GM12878 (cell line): ENCODE results near the gene TGFBI. TPM values are rescaled to one million over a fixed set of nuclear protein-coding genes. Genes with fewer than 3 reads are reported as not detected.

Experiments used
- ATAC-seq: fragments of 200-7000 bp; cut with Tn5 transposase; 3 replicates; pipeline ENCODE4 v1.9.1; 2020; ENCODE audit warnings: mild to moderate bottlenecking, moderate library complexity
- BruUV-seq: library from RNA; stranded (reverse); fragments of 400-500 nt; replicated peaks from 2 replicates; lab custom pipeline; 2021; lab: Mats Ljungman, UMichigan
- CTCF ChIA-PET: fragments of 300-600 bp; sonication (Branson Sonifier 250); formaldehyde crosslinking; extraction: SDS; loops from one replicate; lab custom pipeline; 2021; ENCODE audit warnings: inconsistent platforms; lab: Yijun Ruan, JAX
- POLR2A ChIA-PET: fragments of 350-600 bp; formaldehyde crosslinking; extraction: SDS; loops from one replicate; lab custom pipeline; 2021; ENCODE audit warnings: inconsistent platforms; lab: Charles Lee
- RAD21 ChIA-PET: fragments of 300-600 bp; sonication (Branson Sonifier 250); formaldehyde crosslinking; loops from one replicate; lab custom pipeline; 2023; ENCODE audit warnings: antibody characterized with exemption; ENCODE audit not compliant: unreplicated experiment; lab: Charles Lee
- SMC1A ChIA-PET: fragments of 300-600 bp; sonication (Branson Sonifier 250); formaldehyde crosslinking; loops from one replicate; lab custom pipeline; 2023; ENCODE audit not compliant: unreplicated experiment, uncharacterized antibody; lab: Charles Lee
- DNase-seq: peaks from one replicate; pipeline ENCODE4 v3.0.0-alpha.2; 2011; ENCODE audit warnings: low read depth, low spot score
- FAIRE-seq: peaks from 3 replicates; lab custom pipeline; 2011; peaks lifted over from hg19 to GRCh38; lab: Jason Lieb, UNC
- H2AFZ ChIP-seq: 2 replicates; pipeline ENCODE4 v1.6.0; 2011; ENCODE audit warnings: low read depth, low read length, control low read depth; ENCODE audit not compliant: control insufficient read depth
- H3K27ac ChIP-seq: 2 replicates; pipeline ENCODE4 v1.5.1; 2011; ENCODE audit warnings: control low read depth; ENCODE audit not compliant: control insufficient read depth, insufficient read depth
- H3K27me3 ChIP-seq, 2 experiments: replicated peaks in 1 of 2; 2 replicates each; pipeline versions ENCODE4 v1.6.0 to v1.6.1; 2011; ENCODE audit warnings: low read length in 1 of 2; ENCODE audit not compliant: control insufficient read depth in 2 of 2, insufficient read depth in 2 of 2
- H3K36me3 ChIP-seq, 2 experiments: 2 replicates each; pipeline ENCODE4 v1.5.1; 2011; ENCODE audit warnings: low read length in 1 of 2; ENCODE audit not compliant: control insufficient read depth in 2 of 2, insufficient read depth in 2 of 2
- H3K4me1 ChIP-seq: 2 replicates; pipeline ENCODE4 v1.6.1; 2011; ENCODE audit warnings: mild to moderate bottlenecking, low read length, moderate library complexity, mixed read lengths; ENCODE audit not compliant: control insufficient read depth, insufficient read depth
- H3K4me2 ChIP-seq: 2 replicates; pipeline ENCODE4 v1.6.0; 2011; ENCODE audit warnings: control low read depth; ENCODE audit not compliant: control insufficient read depth, insufficient read depth
- H3K4me3 ChIP-seq: fragments of 200-600 bp; sonication (generic); 2 replicates; pipeline ENCODE4 v1.5.1; 2016
- H3K79me2 ChIP-seq: 2 replicates; pipeline ENCODE4 v1.6.0; 2011; ENCODE audit warnings: low read length; ENCODE audit not compliant: control insufficient read depth, insufficient read depth
- H3K9ac ChIP-seq: 2 replicates; pipeline ENCODE4 v1.8.0; 2011; ENCODE audit warnings: low read length, control low read depth, mixed read lengths; ENCODE audit not compliant: control insufficient read depth, insufficient read depth
- H3K9me3 ChIP-seq: replicated peaks from 3 replicates; pipeline ENCODE4 v1.5.1; 2011; ENCODE audit warnings: mild to moderate bottlenecking, low read length; ENCODE audit not compliant: control insufficient read depth, insufficient read depth
- H4K20me1 ChIP-seq: 2 replicates; pipeline ENCODE4 v1.6.0; 2011; ENCODE audit not compliant: control insufficient read depth, insufficient read depth
- ATF7 ChIP-seq: fragments of 450-650 bp; IDR thresholded peaks from 2 replicates; pipeline ENCODE4 v1.6.1; 2016; ENCODE audit warnings: low read depth, mild to moderate bottlenecking
- BCL11A ChIP-seq: IDR thresholded peaks from 2 replicates; pipeline ENCODE4 v1.6.1; 2011; ENCODE audit warnings: low read depth, low read length
- BMI1 ChIP-seq: fragments of 450-650 bp; IDR thresholded peaks from 2 replicates; pipeline ENCODE4 v1.6.1; 2016; ENCODE audit warnings: mild to moderate bottlenecking, moderate library complexity, borderline replicate concordance
- CHD1 ChIP-seq: IDR thresholded peaks from 2 replicates; pipeline ENCODE4 v1.6.1; 2012; ENCODE audit warnings: low read depth, low read length, improper control_type of control experiment
- RCOR1 ChIP-seq: conservative IDR thresholded peaks from 2 replicates; pipeline ENCODE4 v1.6.1; 2012; ENCODE audit warnings: low read depth, low read length, improper control_type of control experiment
- USF2 ChIP-seq: IDR thresholded peaks from 2 replicates; pipeline ENCODE4 v1.6.1; 2011; ENCODE audit warnings: low read depth, low read length, improper control_type of control experiment, borderline replicate concordance
- WRNIP1 ChIP-seq: IDR thresholded peaks from 2 replicates; pipeline ENCODE4 v1.6.1; 2011; ENCODE audit warnings: low read depth, low read length, improper control_type of control experiment, borderline replicate concordance
- WGBS: methylation state at CpG from one replicate; pipeline ENCODE4 v1.1.6; 2016; ENCODE audit warnings: low lambda C conversion rate; ENCODE audit not compliant: insufficient replicate concordance, insufficient coverage; ENCODE audit errors: missing lambda C conversion rate; 5-methylcytosine and 5-hydroxymethylcytosine counted together
- in situ Hi-C: fragments of 300-500 bp; cut with MboI; formaldehyde crosslinking; loops from 9 replicates; pipeline ENCODE4 v1.14.3; 2018; ENCODE audit warnings: mixed read lengths
- intact Hi-C: fragments of 100-400 bp; cut with micrococcal nuclease; formaldehyde crosslinking; loops from one replicate; pipeline ENCODE4 v1.14.2; 2022; ENCODE audit not compliant: unreplicated experiment
- polyA plus RNA-seq, 11 experiments: library from polyadenylated mRNA; depleted of rRNA in 4 of 11; unstranded in 6 of 11; stranded (reverse) in 5 of 11; fragments of >200 nt; fragmentation: Nextera tagmentation in 4 of 11; fragmentation: Illumina TruSeq in 1 of 11; extraction: Ambion mirVana in 4 of 11; extraction: Trizol in 1 of 11; gene quantifications; 1 replicate in 1 of 11; 2 replicates in 10 of 11; pipeline versions ENCODE4 v1.2.1 to v1.2.3, GENCODE V29; 2011 to 2016; ENCODE audit warnings: inconsistent platforms in 2 of 11, missing spikeins in 2 of 11, low read depth in 1 of 11
- total RNA-seq, 4 experiments: library from RNA; depleted of rRNA in 3 of 4; stranded (reverse); fragments of >200 nt in 3 of 4; fragmentation: Illumina TruSeq in 1 of 4; extraction: Trizol in 1 of 4; gene quantifications; 2 replicates each; pipeline versions ENCODE4 v1.2.1 to v1.2.3, GENCODE V29; 2013 to 2021
- TF ChIP-seq, protein P1 (sequence below): fragments of 450-650 bp; IDR thresholded peaks from 2 replicates; pipeline ENCODE4 v1.6.1; 2018; ENCODE audit warnings: borderline replicate concordance, mild to moderate bottlenecking; ENCODE audit not compliant: partially characterized antibody

Gene TGFBI
- total and polyA plus RNA-seq, 10 of the 15 experiments (the other 5 are each of a cell fraction or from before 2014, with no cell fraction given), result 0.12 to 1.8 (median 0.19) TPM

GRCh38 chr5:136080113-136080482, 51.3 kb downstream of the TGFBI start:
- Histone ChIP-seq H3K9ac (no peak overlapping the region), H3K4me1 (no peaks in the 10 kb centered on the region; the same call in 1 of the 2 replicates), H3K79me2 (no peaks in the 10 kb centered on the region), H3K36me3 (no peaks in the 10 kb centered on the region), H2AFZ (no peak overlapping the region; the same call in 1 of the 2 replicates), H4K20me1 (no peaks in the 10 kb centered on the region), H3K4me3 (peak overlapping the region; percentile 62; the same call in 1 of the 2 replicates), H3K27ac (no peak overlapping the region), H3K9me3 (no peaks in the 10 kb centered on the region), H3K4me2 (peak overlapping the region; percentile 19; the same call in 1 of the 2 replicates), H3K27me3 (peaks cover 0 to 2% of the 10 kb centered on the region in 2 experiments; a peak in 2 of 4 replicates)
- ATAC-seq, result no peak; the same call in 2 of the 3 replicates
- SMC1A ChIA-PET, result interaction anchor here (1.2 to 4.7 kb wide), 9 partner anchors 10 to 102 kb away, joined by 3 to 56 read pairs (median 6); partner anchors contain the start of gene SMAD5
- in situ Hi-C loops (no loop called here), intact Hi-C loops (loop anchor here (5.0 kb wide), 3 partner anchors 52 to 132 kb away; partner anchors contain the start of gene SMAD5)
- TF ChIP-seq RCOR1 (no peak), BMI1 (no peak), BCL11A (no peak), CHD1 (no peak), ATF7 (no peak), USF2 (no peak), WRNIP1 (no peak)
- TF ChIP-seq, protein P1, sequence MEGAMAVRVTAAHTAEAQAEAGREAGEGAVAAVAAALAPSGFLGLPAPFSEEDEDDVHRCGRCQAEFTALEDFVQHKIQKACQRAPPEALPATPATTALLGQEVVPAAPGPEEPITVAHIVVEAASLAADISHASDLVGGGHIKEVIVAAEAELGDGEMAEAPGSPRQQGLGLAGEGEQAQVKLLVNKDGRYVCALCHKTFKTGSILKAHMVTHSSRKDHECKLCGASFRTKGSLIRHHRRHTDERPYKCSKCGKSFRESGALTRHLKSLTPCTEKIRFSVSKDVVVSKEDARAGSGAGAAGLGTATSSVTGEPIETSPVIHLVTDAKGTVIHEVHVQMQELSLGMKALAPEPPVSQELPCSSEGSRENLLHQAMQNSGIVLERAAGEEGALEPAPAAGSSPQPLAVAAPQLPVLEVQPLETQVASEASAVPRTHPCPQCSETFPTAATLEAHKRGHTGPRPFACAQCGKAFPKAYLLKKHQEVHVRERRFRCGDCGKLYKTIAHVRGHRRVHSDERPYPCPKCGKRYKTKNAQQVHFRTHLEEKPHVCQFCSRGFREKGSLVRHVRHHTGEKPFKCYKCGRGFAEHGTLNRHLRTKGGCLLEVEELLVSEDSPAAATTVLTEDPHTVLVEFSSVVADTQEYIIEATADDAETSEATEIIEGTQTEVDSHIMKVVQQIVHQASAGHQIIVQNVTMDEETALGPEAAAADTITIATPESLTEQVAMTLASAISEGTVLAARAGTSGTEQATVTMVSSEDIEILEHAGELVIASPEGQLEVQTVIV, result no peak
- POLR2A ChIA-PET, result interaction anchor here (1.3 kb wide), 1 partner anchor 14 kb away, joined by 3 read pairs; no protein-coding TSS in a partner anchor
- CTCF ChIA-PET, result interaction anchor here (1.1 to 9.1 kb wide), 6 partner anchors 15 to 135 kb away, joined by 3 to 74 read pairs (median 13); no protein-coding TSS in a partner anchor
- RAD21 ChIA-PET, result interaction anchor here (0.6 to 2.4 kb wide), 5 partner anchors 8 to 87 kb away, joined by 3 to 18 read pairs (median 6); no protein-coding TSS in a partner anchor
- 43% methylated on average over 13 of the region's 13 CpGs for WGBS
- DNase-seq, result no peak
- BruUV-seq, result no TSS peak
- FAIRE-seq, result peak; percentile 72
